Measurements from ENCODE around the gene PHAF1.

PHAF1 gene

GRCh38 chr16:67082100-67082499 is 27.6 kb upstream of the PHAF1 start:
- DNase-seq (ENCODE audit: low read depth): no peak
- no peak overlapping the region for H3K4me3 ChIP-seq (ENCODE audit: control insufficient read depth, low read depth, low read length)
- TF ChIP-seq, protein P1, sequence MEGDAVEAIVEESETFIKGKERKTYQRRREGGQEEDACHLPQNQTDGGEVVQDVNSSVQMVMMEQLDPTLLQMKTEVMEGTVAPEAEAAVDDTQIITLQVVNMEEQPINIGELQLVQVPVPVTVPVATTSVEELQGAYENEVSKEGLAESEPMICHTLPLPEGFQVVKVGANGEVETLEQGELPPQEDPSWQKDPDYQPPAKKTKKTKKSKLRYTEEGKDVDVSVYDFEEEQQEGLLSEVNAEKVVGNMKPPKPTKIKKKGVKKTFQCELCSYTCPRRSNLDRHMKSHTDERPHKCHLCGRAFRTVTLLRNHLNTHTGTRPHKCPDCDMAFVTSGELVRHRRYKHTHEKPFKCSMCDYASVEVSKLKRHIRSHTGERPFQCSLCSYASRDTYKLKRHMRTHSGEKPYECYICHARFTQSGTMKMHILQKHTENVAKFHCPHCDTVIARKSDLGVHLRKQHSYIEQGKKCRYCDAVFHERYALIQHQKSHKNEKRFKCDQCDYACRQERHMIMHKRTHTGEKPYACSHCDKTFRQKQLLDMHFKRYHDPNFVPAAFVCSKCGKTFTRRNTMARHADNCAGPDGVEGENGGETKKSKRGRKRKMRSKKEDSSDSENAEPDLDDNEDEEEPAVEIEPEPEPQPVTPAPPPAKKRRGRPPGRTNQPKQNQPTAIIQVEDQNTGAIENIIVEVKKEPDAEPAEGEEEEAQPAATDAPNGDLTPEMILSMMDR (IDR thresholded peaks at IDR 0.05; ENCODE audit: control insufficient read depth, insufficient read depth, low read depth, low read length, missing control alignments): no peak

DNA sequence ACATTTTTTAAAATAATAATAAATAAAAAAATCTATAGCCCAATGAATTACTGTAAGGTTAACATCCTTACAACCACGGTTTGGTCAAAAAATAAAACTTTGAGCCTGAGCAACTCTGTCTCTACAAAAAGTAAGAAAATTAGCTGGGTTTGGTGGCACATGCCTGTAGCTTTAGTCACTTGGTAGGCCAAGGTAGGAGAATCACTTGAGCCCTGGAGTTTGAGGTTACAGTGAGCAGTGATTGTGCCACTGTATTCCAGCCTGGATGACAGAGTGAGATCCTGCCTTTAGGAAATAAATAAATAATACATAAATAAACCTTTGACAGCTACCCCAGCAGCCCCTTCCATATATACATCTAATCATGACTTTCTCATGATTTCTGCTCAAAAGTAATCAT is 26.9 kb upstream of the PHAF1 start:
- no peak overlapping the region for H3K4me3 ChIP-seq (ENCODE audit: control insufficient read depth, low read depth, low read length)
- DNase-seq (ENCODE audit: low read depth): no peak
- TF ChIP-seq, protein P1 (IDR thresholded peaks at IDR 0.05; ENCODE audit: control insufficient read depth, insufficient read depth, low read depth, low read length, missing control alignments): no peak

DNA sequence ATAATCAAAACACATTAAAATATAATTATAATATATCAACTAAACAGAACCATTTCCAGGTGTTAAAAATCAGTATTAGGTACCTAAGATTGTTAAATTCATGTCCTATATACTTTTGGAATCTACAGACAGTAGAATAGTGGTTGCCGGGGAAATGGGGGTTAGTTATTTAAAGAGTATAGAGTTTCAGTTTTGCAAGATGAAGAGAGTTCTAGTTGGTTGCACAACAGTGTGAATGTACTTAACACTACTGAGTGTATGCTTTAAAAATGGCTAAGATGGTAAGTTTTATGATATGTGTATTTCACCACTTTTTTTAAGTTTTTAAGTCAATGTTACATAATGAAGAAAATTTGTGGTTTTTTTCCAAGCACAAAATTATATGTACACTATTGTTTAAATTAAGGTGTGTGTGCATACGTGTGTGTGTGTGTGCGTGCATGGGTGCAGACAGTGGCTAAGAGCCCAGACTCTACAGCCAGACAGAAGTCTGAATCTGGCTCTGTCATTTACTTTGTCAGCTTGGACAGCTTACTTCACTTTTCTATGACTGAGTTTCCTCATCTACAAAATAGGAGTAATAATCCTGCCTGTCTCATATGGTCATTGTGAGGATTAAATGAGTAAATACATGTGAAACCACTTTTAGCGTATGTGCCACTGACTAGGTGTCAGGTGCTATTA is 25.3 kb upstream of the PHAF1 start:
- TF ChIP-seq, protein P1 (IDR thresholded peaks at IDR 0.05; ENCODE audit: control insufficient read depth, insufficient read depth, low read depth, low read length, missing control alignments): no peak
- no peak for DNase-seq (ENCODE audit: low read depth)
- H3K4me3 ChIP-seq (ENCODE audit: control insufficient read depth, low read depth, low read length): no peak overlapping the region

GRCh38 chr16:67086822-67087221 is 22.9 kb upstream of the PHAF1 start:
- no peak overlapping the region for H3K4me3 ChIP-seq (ENCODE audit: control insufficient read depth, low read depth, low read length)
- TF ChIP-seq, protein P1 (IDR thresholded peaks at IDR 0.05; ENCODE audit: control insufficient read depth, insufficient read depth, low read depth, low read length, missing control alignments): no peak
- no peak for DNase-seq (ENCODE audit: low read depth)

DNA sequence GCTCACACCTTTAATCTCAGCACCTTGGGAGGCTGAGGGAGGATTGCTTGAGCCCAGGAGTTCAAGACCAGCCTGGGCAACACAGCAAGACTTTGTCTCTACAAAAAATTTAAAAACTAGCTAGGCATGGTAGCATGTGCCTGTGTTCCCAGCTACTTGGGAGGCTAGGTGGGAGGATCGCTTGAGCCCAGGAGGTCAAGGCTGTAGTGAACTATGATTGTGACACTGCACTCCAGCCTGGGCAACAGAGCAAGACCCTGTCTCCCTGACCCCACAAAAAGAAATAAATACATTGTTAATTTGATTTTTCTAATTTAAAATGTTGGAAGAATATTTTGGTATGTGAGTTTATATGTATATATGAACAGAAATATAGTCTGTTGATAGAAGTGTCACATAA is 22.4 kb upstream of the PHAF1 start:
- TF ChIP-seq, protein P1 (IDR thresholded peaks at IDR 0.05; ENCODE audit: control insufficient read depth, insufficient read depth, low read depth, low read length, missing control alignments): no peak
- no peak for DNase-seq (ENCODE audit: low read depth)
- no peak overlapping the region for H3K4me3 ChIP-seq (ENCODE audit: control insufficient read depth, low read depth, low read length)

DNA sequence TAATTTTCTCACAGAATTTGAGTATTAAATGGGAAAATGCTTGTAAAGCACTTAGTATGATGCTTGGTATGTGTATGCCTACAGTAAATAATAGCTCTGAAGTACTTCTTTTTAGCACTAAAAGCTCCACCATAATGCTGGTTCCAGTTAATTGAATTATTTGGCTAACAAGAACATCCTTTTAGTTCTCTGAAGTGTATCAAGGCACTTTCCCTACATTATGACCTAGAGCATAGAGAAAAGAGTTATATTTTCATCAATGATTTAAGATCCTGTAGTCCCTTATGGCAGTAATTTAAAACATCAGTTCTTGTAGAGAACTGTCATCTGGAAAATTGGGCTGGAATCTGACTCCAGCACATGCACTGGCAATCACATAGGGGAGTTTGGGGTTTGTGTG is 21.9 kb upstream of the PHAF1 start:
- TF ChIP-seq, protein P1 (IDR thresholded peaks at IDR 0.05; ENCODE audit: control insufficient read depth, insufficient read depth, low read depth, low read length, missing control alignments): no peak
- DNase-seq (ENCODE audit: low read depth): no peak

More for the DNA sequence above, 21.9 kb upstream of the PHAF1 start:
- no peak overlapping the region for H3K4me3 ChIP-seq (ENCODE audit: control insufficient read depth, low read depth, low read length)

Data from AG09309 (cell line).